ENCODE measurements around the gene ADGRF1.

ADGRF1 gene

DNA sequence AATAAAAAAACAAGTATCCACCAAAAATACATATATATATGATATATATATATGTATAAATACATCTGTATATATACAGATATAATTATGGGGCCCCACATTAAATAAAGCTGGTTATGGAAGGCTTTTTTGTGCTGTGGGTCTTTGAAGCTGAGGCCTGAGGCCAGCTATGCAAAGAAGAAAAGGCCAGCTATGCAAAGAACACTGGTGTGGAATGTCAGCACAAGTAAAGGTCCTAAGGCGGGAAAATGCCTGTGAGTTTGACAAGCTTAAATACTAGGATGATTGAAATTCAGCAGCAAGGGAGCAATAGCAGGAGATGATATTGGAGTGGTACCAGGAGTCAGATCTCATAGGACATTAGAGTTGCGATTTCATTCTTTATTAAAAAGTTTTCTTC, 25.2 kb downstream of the ADGRF1 start:
- H3K4me3 ChIP-seq (ENCODE audit: low read length): no peak overlapping the region
- no peak overlapping the region for H3K27ac ChIP-seq (ENCODE audit: low read depth, low read length)
- no peaks in the 10 kb centered on the region; the same call in 1 of the 2 replicates for H3K27me3 ChIP-seq (ENCODE audit: control insufficient read depth, low read length)
- H4K20me1 ChIP-seq (ENCODE audit: control insufficient read depth, insufficient read depth, low read depth, low read length): no peaks in the 10 kb centered on the region
- H3K9me2 ChIP-seq (replicated peaks; ENCODE audit: control insufficient read depth, low read length): no peaks in the 10 kb centered on the region
- TF ChIP-seq CTCF (IDR thresholded peaks at IDR 0.05; ENCODE audit: low read depth, low read length, poor library complexity, severe bottlenecking) (no peak), EZH2phosphoT487 (IDR thresholded peaks at IDR 0.05; ENCODE audit: borderline replicate concordance, low read length) (no peak)
- no peaks in the 10 kb centered on the region for H3K79me2 ChIP-seq (ENCODE audit: control insufficient read depth, low read length)
- H3F3A ChIP-seq (ENCODE audit: control insufficient read depth, insufficient read depth): no peaks in the 10 kb centered on the region
- H3K36me3 ChIP-seq (ENCODE audit: control insufficient read depth, low read length): no peaks in the 10 kb centered on the region
- H3K4me1 ChIP-seq (ENCODE audit: control insufficient read depth, low read length): no peaks in the 10 kb centered on the region
- no peaks in the 10 kb centered on the region for H3K9me3 ChIP-seq (ENCODE audit: control insufficient read depth, insufficient read depth, low read length)
- no peak overlapping the region for H3K4me2 ChIP-seq (ENCODE audit: low read length)

GRCh38 chr6:47016261-47016660, 25.9 kb downstream of the ADGRF1 start:
- H3K9me2 ChIP-seq (replicated peaks; ENCODE audit: control insufficient read depth, low read length): no peaks in the 10 kb centered on the region
- no peaks in the 10 kb centered on the region for H3K4me1 ChIP-seq (ENCODE audit: control insufficient read depth, low read length)
- H3K9me3 ChIP-seq (ENCODE audit: control insufficient read depth, insufficient read depth, low read length): no peaks in the 10 kb centered on the region
- TF ChIP-seq CTCF (IDR thresholded peaks at IDR 0.05; ENCODE audit: low read depth, low read length, poor library complexity, severe bottlenecking) (no peak), EZH2phosphoT487 (IDR thresholded peaks at IDR 0.05; ENCODE audit: borderline replicate concordance, low read length) (no peak)
- no peaks in the 10 kb centered on the region for H3F3A ChIP-seq (ENCODE audit: control insufficient read depth, insufficient read depth)
- H3K27ac ChIP-seq (ENCODE audit: low read depth, low read length): no peak overlapping the region
- H4K20me1 ChIP-seq (ENCODE audit: control insufficient read depth, insufficient read depth, low read depth, low read length): no peaks in the 10 kb centered on the region
- no peaks in the 10 kb centered on the region; the same call in 1 of the 2 replicates for H3K27me3 ChIP-seq (ENCODE audit: control insufficient read depth, low read length)
- no peaks in the 10 kb centered on the region for H3K36me3 ChIP-seq (ENCODE audit: control insufficient read depth, low read length)
- no peak overlapping the region for H3K4me3 ChIP-seq (ENCODE audit: low read length)
- no peaks in the 10 kb centered on the region for H3K79me2 ChIP-seq (ENCODE audit: control insufficient read depth, low read length)
- H3K4me2 ChIP-seq (ENCODE audit: low read length): no peak overlapping the region

DNA sequence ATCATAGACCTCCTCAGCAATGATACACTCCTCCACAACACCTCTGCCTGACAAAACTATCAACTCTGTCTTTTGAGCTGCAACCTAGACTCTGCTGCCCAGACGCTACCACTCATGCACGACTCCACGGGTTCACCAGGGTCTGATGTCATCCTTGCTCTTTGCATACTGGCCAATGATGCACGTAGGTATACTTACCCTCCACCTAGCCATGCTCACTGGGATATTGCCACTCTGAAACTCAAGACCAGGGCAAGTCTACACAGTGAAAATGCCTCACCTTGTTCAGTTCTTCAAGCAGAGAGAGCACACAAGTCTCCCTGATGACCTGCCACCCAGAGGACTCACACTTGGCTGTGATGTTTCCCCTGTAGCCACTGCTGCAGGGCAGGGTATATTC, 27.7 kb downstream of the ADGRF1 start:
- no peaks in the 10 kb centered on the region for H3K4me1 ChIP-seq (ENCODE audit: control insufficient read depth, low read length)
- no peak overlapping the region for H3K4me2 ChIP-seq (ENCODE audit: low read length)
- H3K9me3 ChIP-seq (ENCODE audit: control insufficient read depth, insufficient read depth, low read length): no peaks in the 10 kb centered on the region
- TF ChIP-seq CTCF (IDR thresholded peaks at IDR 0.05; ENCODE audit: low read depth, low read length, poor library complexity, severe bottlenecking) (no peak), EZH2phosphoT487 (IDR thresholded peaks at IDR 0.05; ENCODE audit: borderline replicate concordance, low read length) (no peak)
- no peaks in the 10 kb centered on the region for H3F3A ChIP-seq (ENCODE audit: control insufficient read depth, insufficient read depth)
- no peaks in the 10 kb centered on the region for H3K9me2 ChIP-seq (replicated peaks; ENCODE audit: control insufficient read depth, low read length)
- H3K27ac ChIP-seq (ENCODE audit: low read depth, low read length): no peak overlapping the region
- no peak overlapping the region for H3K4me3 ChIP-seq (ENCODE audit: low read length)
- H3K36me3 ChIP-seq (ENCODE audit: control insufficient read depth, low read length): no peaks in the 10 kb centered on the region
- no peaks in the 10 kb centered on the region for H4K20me1 ChIP-seq (ENCODE audit: control insufficient read depth, insufficient read depth, low read depth, low read length)
- no peaks in the 10 kb centered on the region for H3K79me2 ChIP-seq (ENCODE audit: control insufficient read depth, low read length)
- no peaks in the 10 kb centered on the region; the same call in 1 of the 2 replicates for H3K27me3 ChIP-seq (ENCODE audit: control insufficient read depth, low read length)

Data from DOHH2 (cell line).